Spleen (tissue), 7 donors: ENCODE results near the gene TACR2.

Experiments used
- CTCF ChIP-seq, 11 experiments: fragments of 200-600 bp in 7 of 11; fragments of 450-650 bp in 4 of 11; sonication (generic) in 4 of 11; IDR thresholded peaks in 8 of 11; conservative IDR thresholded peaks in 3 of 11; 1 replicate in 7 of 11; 2 replicates in 4 of 11; pipeline versions ENCODE4 v1.4.0 to v1.8.0; 2016 to 2021; ENCODE audit warnings: antibody characterized with exemption in 11 of 11, inconsistent platforms in 4 of 11, mild to moderate bottlenecking in 1 of 11
- POLR2A ChIP-seq, 3 donors: fragments of 450-650 bp; IDR thresholded peaks; one replicate each; pipeline ENCODE4 v1.5.1; 2017; ENCODE audit warnings: antibody characterized with exemption in 3 of 3, mild to moderate bottlenecking in 1 of 3
- POLR2AphosphoS5 ChIP-seq, 3 donors: sonication (generic); formaldehyde crosslinking; IDR thresholded peaks; one replicate each; pipeline ENCODE4 v1.5.1; 2017; ENCODE audit warnings: antibody characterized with exemption in 3 of 3
- donor health status: DM: no; HTN: no; CAD: no; lungs with moderate emphysema.
- donor health status: DM: no; HTN: no; CAD: no.
- donor health status: DM: no; HTN: no; CAD: no.

- no peak for TF ChIP-seq POLR2A (IDR thresholded peaks at IDR 0.05)
- TF ChIP-seq CTCF (IDR thresholded peaks at IDR 0.05 in 8 of 11, conservative IDR thresholded peaks at IDR 0.05 in 3 of 11): no peak
- TF ChIP-seq POLR2AphosphoS5 (IDR thresholded peaks at IDR 0.05): no peak
Measured at GRCh38 chr10:69391158-69391557, 25.6 kb downstream of the TACR2 start.
